Testis (tissue), 3 donors: ENCODE results near the gene MPHOSPH6. TPM values are rescaled to one million over a fixed set of nuclear protein-coding genes. Genes with fewer than 3 reads are reported as not detected.

ENCODE experiments used
- DNase-seq: peaks from one replicate; pipeline ENCODE4 v3.0.0-alpha.2; 2019
- H3K27ac ChIP-seq, 2 donors: fragments of 200-600 bp; sonication (generic); one replicate each; pipeline ENCODE4 v1.5.1; 2019
- H3K27me3 ChIP-seq: fragments of 200-600 bp; sonication (generic); one replicate; pipeline ENCODE4 v1.5.1; 2019
- H3K36me3 ChIP-seq: fragments of 200-600 bp; sonication (generic); one replicate; pipeline ENCODE4 v1.5.1; 2017; ENCODE audit warnings: low read depth; ENCODE audit errors: missing control alignments
- H3K4me1 ChIP-seq: fragments of 200-600 bp; sonication (generic); one replicate; pipeline ENCODE4 v1.5.1; 2019
- H3K4me3 ChIP-seq, 2 donors: fragments of 200-600 bp; sonication (generic); one replicate each; pipeline ENCODE4 v1.5.1; 2017 to 2019
- H3K9me3 ChIP-seq: fragments of 200-600 bp; sonication (generic); one replicate; pipeline ENCODE4 v1.5.1; 2017
- CTCF ChIP-seq, 3 experiments: fragments of 450-650 bp in 2 of 3; fragments of 200-600 bp in 1 of 3; sonication (generic) in 1 of 3; IDR thresholded peaks; one replicate each; pipeline ENCODE4 v1.5.1; 2016 to 2019; ENCODE audit warnings: antibody characterized with exemption in 3 of 3, mild to moderate bottlenecking in 2 of 3, moderate library complexity in 1 of 3
- POLR2A ChIP-seq: fragments of 450-650 bp; IDR thresholded peaks from one replicate; pipeline ENCODE4 v1.6.1; 2017; ENCODE audit warnings: antibody characterized with exemption, mild to moderate bottlenecking, moderate library complexity
- WGBS, 2 donors: methylation state at CpG; one replicate each; pipeline ENCODE4 v1.1.5; 2018; 5-methylcytosine and 5-hydroxymethylcytosine counted together
- intact Hi-C: fragments of 100-400 bp; cut with DNase I; formaldehyde crosslinking; loops from one replicate; pipeline ENCODE4 v1.15.1; 2023; ENCODE audit warnings: low total_unique reads
- polyA plus RNA-seq: library from polyadenylated mRNA; stranded (reverse); fragments of 350-450 nt; fragmentation: Illumina TruSeq; extraction: RNeasy Lipid Tissue Mini Kit (QIAGEN cat#74804); gene quantifications from one replicate; pipeline ENCODE4 v1.2.3, GENCODE V29; 2014; ENCODE audit warnings: low read depth, low replicate concordance; ENCODE audit not compliant: insufficient read depth
- total RNA-seq, 2 donors: library from RNA; depleted of rRNA; stranded (reverse); fragments of >200 nt; gene quantifications; one replicate each; pipeline ENCODE4 v1.2.3, GENCODE V29; 2016

The MPHOSPH6 gene
- total and polyA plus RNA-seq, 3 donors from 2014 or later, result 22.0 to 52.3 (median 22.7) TPM

- Histone ChIP-seq H3K27me3 (no peaks in the 10 kb centered on the region), H3K4me1 (no peaks in the 10 kb centered on the region), H3K36me3 (no peaks in the 10 kb centered on the region), H3K9me3 (no peaks in the 10 kb centered on the region), H3K27ac (no peak overlapping the region), H3K4me3 (no peak overlapping the region)
- no peak for DNase-seq
- no peak for TF ChIP-seq POLR2A
- no peak for TF ChIP-seq CTCF (IDR thresholded peaks at IDR 0.05)
- WGBS, 2 donors, result 94 to 96% methylated on average over 8 of the region's 8 CpGs
- intact Hi-C loops, result no loop called here
Observed at GRCh38 chr16:82134846-82135245, 35.2 kb downstream of the MPHOSPH6 start.

GRCh38 chr16:82133798-82134197 lies 36.2 kb downstream of the MPHOSPH6 start:
- no peak overlapping the region for H3K27ac ChIP-seq
- 80 to 82% methylated on average over 6 of the region's 6 CpGs for WGBS, 2 donors
- intact Hi-C loops, result no loop called here
- no peak for TF ChIP-seq CTCF (IDR thresholded peaks at IDR 0.05)
- TF ChIP-seq POLR2A, result no peak
- no peaks in the 10 kb centered on the region for H3K9me3 ChIP-seq
- no peaks in the 10 kb centered on the region for H3K36me3 ChIP-seq
- H3K4me1 ChIP-seq, result no peaks in the 10 kb centered on the region
- no peak for DNase-seq
- no peaks in the 10 kb centered on the region for H3K27me3 ChIP-seq
- no peak overlapping the region for H3K4me3 ChIP-seq

GRCh38 chr16:82129881-82130280 lies 40.1 kb downstream of the MPHOSPH6 start:
- Histone ChIP-seq H3K27ac (no peak overlapping the region), H3K36me3 (no peaks in the 10 kb centered on the region), H3K27me3 (no peaks in the 10 kb centered on the region), H3K9me3 (no peaks in the 10 kb centered on the region), H3K4me1 (no peaks in the 10 kb centered on the region), H3K4me3 (no peak overlapping the region)
- WGBS, 2 donors, result 74 to 76% methylated on average over 3 of the region's 3 CpGs
- intact Hi-C loops, result no loop called here
- no peak for TF ChIP-seq CTCF (IDR thresholded peaks at IDR 0.05)
- no peak for TF ChIP-seq POLR2A
- DNase-seq, result no peak

GRCh38 chr16:82124651-82125050 lies 45.4 kb downstream of the MPHOSPH6 start:
- Histone ChIP-seq H3K27ac (no peak overlapping the region), H3K4me1 (no peaks in the 10 kb centered on the region), H3K36me3 (no peaks in the 10 kb centered on the region), H3K27me3 (no peaks in the 10 kb centered on the region), H3K9me3 (no peaks in the 10 kb centered on the region), H3K4me3 (no peak overlapping the region)
- WGBS, 2 donors, result 92% methylated on average over 3 of the region's 3 CpGs
- TF ChIP-seq CTCF (IDR thresholded peaks at IDR 0.05), result no peak
- TF ChIP-seq POLR2A, result no peak
- DNase-seq, result no peak
- intact Hi-C loops, result no loop called here

- Histone ChIP-seq H3K36me3 (no peaks in the 10 kb centered on the region), H3K4me1 (no peaks in the 10 kb centered on the region), H3K27ac (no peak overlapping the region), H3K9me3 (no peaks in the 10 kb centered on the region), H3K4me3 (no peak overlapping the region), H3K27me3 (no peaks in the 10 kb centered on the region)
- DNase-seq, result no peak
- TF ChIP-seq CTCF (IDR thresholded peaks at IDR 0.05), result no peak
- no peak for TF ChIP-seq POLR2A
- intact Hi-C loops, result no loop called here
- 70% methylated on average over 4 of the region's 4 CpGs for WGBS, 2 donors
Observed at GRCh38 chr16:82119405-82119804, 50.6 kb downstream of the MPHOSPH6 start.
